ENCODE data around the gene VPS13D. TPM values are rescaled to one million over a fixed set of nuclear protein-coding genes. Genes with fewer than 3 reads are reported as not detected.

The VPS13D gene
- total RNA-seq, 1 experiment from 2014 or later, result 33.1 TPM

- H3K9me3 ChIP-seq (ENCODE audit: control insufficient read depth, insufficient read depth, low read depth, low read length), result peaks cover 17% of the 10 kb centered on the region; the same call in 1 of the 2 replicates
- TF ChIP-seq POLR2AphosphoS5 (IDR thresholded peaks at IDR 0.05; ENCODE audit: low read depth, low read length) (no peak), REST (IDR thresholded peaks at IDR 0.05; ENCODE audit: insufficient read depth in 1 of 2, low read depth in 2 of 2, low read length in 1 of 2) (no peak), TCF7L2 (IDR thresholded peaks at IDR 0.05; ENCODE audit: low read depth, low read length) (no peak), SIN3A (IDR thresholded peaks at IDR 0.05; ENCODE audit: borderline replicate concordance, insufficient read depth, low read depth, low read length) (no peak), CTCF (IDR thresholded peaks at IDR 0.05) (no peak)
- H3K27me3 ChIP-seq (ENCODE audit: control insufficient read depth, insufficient read depth, low read length), result no peaks in the 10 kb centered on the region
- POLR2A ChIA-PET, result no interaction called here
- peaks cover 13% of the 10 kb centered on the region for H3K36me3 ChIP-seq (ENCODE audit: control insufficient read depth, insufficient read depth, low read length)
- intact Hi-C loops (cut with micrococcal nuclease; ENCODE audit: unreplicated experiment), result no loop called here
- H3K4me1 ChIP-seq (ENCODE audit: control insufficient read depth, insufficient read depth, low read length), result peaks cover 16% of the 10 kb centered on the region
- no peak overlapping the region; the same call in 1 of the 2 replicates for H3K27ac ChIP-seq (ENCODE audit: low read length)
- BruUV-seq (replicated peaks), result no TSS peak
- CTCF ChIA-PET, result interaction anchor here (0.8 kb wide), 1 partner anchor 45 kb away, joined by 3 read pairs; no protein-coding TSS in a partner anchor
- in situ Hi-C loops (cut with HindIII; ENCODE audit: low pct_unique_long_range_greater_than_20kb, low sequenced_read_pairs), result no loop called here
- no peak for ATAC-seq
- H3K4me3 ChIP-seq (ENCODE audit: low read depth in 2 of 2, low read length in 2 of 2), result no peak overlapping the region
- DNase-seq (ENCODE audit: low read depth, low spot score), result no peak
These were observed 153.2 kb downstream of the VPS13D start for GRCh38 chr1:12383001-12383400.

GRCh38 chr1:12383786-12384185 lies 154.0 kb downstream of the VPS13D start:
- no TSS peak for BruUV-seq (replicated peaks)
- Histone ChIP-seq H3K9me3 (ENCODE audit: control insufficient read depth, insufficient read depth, low read depth, low read length) (peaks cover 17% of the 10 kb centered on the region; the same call in 1 of the 2 replicates), H3K27me3 (ENCODE audit: control insufficient read depth, insufficient read depth, low read length) (no peaks in the 10 kb centered on the region), H3K27ac (ENCODE audit: low read length) (no peak overlapping the region), H3K4me1 (ENCODE audit: control insufficient read depth, insufficient read depth, low read length) (peaks cover 16% of the 10 kb centered on the region), H3K36me3 (ENCODE audit: control insufficient read depth, insufficient read depth, low read length) (peaks cover 13% of the 10 kb centered on the region), H3K4me3 (ENCODE audit: low read depth in 2 of 2, low read length in 2 of 2) (no peak overlapping the region)
- ATAC-seq (no peak), DNase-seq (ENCODE audit: low read depth, low spot score) (no peak)
- in situ Hi-C loops (cut with HindIII; ENCODE audit: low pct_unique_long_range_greater_than_20kb, low sequenced_read_pairs) (no loop called here), intact Hi-C loops (cut with micrococcal nuclease; ENCODE audit: unreplicated experiment) (no loop called here)
- CTCF ChIA-PET, result interaction anchor here (0.6 kb wide), 1 partner anchor 141 kb away, joined by 7 read pairs; no protein-coding TSS in a partner anchor
- POLR2A ChIA-PET, result no interaction called here
- TF ChIP-seq POLR2AphosphoS5 (IDR thresholded peaks at IDR 0.05; ENCODE audit: low read depth, low read length), result no peak
- no peak for TF ChIP-seq REST (IDR thresholded peaks at IDR 0.05; ENCODE audit: insufficient read depth in 1 of 2, low read depth in 2 of 2, low read length in 1 of 2)
- no peak for TF ChIP-seq CTCF (IDR thresholded peaks at IDR 0.05)
- TF ChIP-seq TCF7L2 (IDR thresholded peaks at IDR 0.05; ENCODE audit: low read depth, low read length), result no peak
- no peak for TF ChIP-seq SIN3A (IDR thresholded peaks at IDR 0.05; ENCODE audit: borderline replicate concordance, insufficient read depth, low read depth, low read length)

Data from Panc1 (cell line).